ENCODE measurements around the gene OR10A2.
"Not testable (repeated sequence)": the region's sequence is repeated elsewhere in the genome, so short reads cannot be mapped to it uniquely, and the experiment has no call there.

OR10A2 gene

GRCh38 chr11:6887711-6888110 is 24.9 kb downstream of the OR10A2 start:
- not testable (repeated sequence) for DNase-seq (ENCODE audit: low spot score)

- DNase-seq (ENCODE audit: low spot score): no peak
Measured at GRCh38 chr11:6888830-6889229, 26.0 kb downstream of the OR10A2 start.

GRCh38 chr11:6889835-6890234 is 27.0 kb downstream of the OR10A2 start:
- no peak for DNase-seq (ENCODE audit: low spot score)

GRCh38 chr11:6892400-6892799 is 29.5 kb downstream of the OR10A2 start, which contains the start of gene OR2D2:
Gene OR2D2, minus strand, starts transcription at chr11:6892500. Its CDS starts 0 bp downstream, at chr11:6892500.
- no peak for DNase-seq (ENCODE audit: low spot score)

GRCh38 chr11:6894097-6894496 is 31.2 kb downstream of the OR10A2 start:
- no peak for DNase-seq (ENCODE audit: low spot score)

GRCh38 chr11:6895010-6895409 is 32.2 kb downstream of the OR10A2 start:
- DNase-seq (ENCODE audit: low spot score): no peak

GRCh38 chr11:6898911-6899310 is 36.1 kb downstream of the OR10A2 start:
- no peak for DNase-seq (ENCODE audit: low spot score)

- no peak for DNase-seq (ENCODE audit: low spot score)
Measured at GRCh38 chr11:6900327-6900999, 37.6 kb downstream of the OR10A2 start.

- DNase-seq (ENCODE audit: low spot score): not testable (repeated sequence)
Measured at GRCh38 chr11:6904804-6905203, 41.9 kb downstream of the OR10A2 start.

GRCh38 chr11:6911378-6911777 is 48.5 kb downstream of the OR10A2 start:
- no peak for DNase-seq (ENCODE audit: low spot score)

GRCh38 chr11:6911948-6912347 is 49.1 kb downstream of the OR10A2 start:
- no peak for DNase-seq (ENCODE audit: low spot score)

GRCh38 chr11:6919698-6920097 is 56.8 kb downstream of the OR10A2 start:
- DNase-seq (ENCODE audit: low spot score): no peak

- DNase-seq (ENCODE audit: low spot score): no peak
Measured at GRCh38 chr11:6920702-6921101, 57.8 kb downstream of the OR10A2 start, which contains the start of gene OR2D3. Gene OR2D3, plus strand, starts transcription at chr11:6921002. Its CDS starts 0 bp downstream, at chr11:6921002.

Measured in globus pallidus (tissue), 1 donor.